HepG2 (cell line): ENCODE results near the gene TUBB4B. TPM values are rescaled to one million over a fixed set of nuclear protein-coding genes. Genes with fewer than 3 reads are reported as not detected.

Source experiments
- DMAP1 ChIP-seq: IDR thresholded peaks from 2 replicates; pipeline ENCODE4 v1.6.1; 2016
- DNMT3B ChIP-seq: conservative IDR thresholded peaks from 2 replicates; pipeline ENCODE4 v1.6.1; 2016; ENCODE audit warnings: missing biosample characterization, control low read depth
- DR1 ChIP-seq: sonication (generic); formaldehyde crosslinking; IDR thresholded peaks from 2 replicates; pipeline ENCODE4 v1.8.0; 2021; ENCODE audit warnings: mild to moderate bottlenecking, missing genetic modification reagents, inconsistent platforms
- FOXO1 ChIP-seq: sonication (generic); formaldehyde crosslinking; IDR thresholded peaks from 2 replicates; pipeline ENCODE4 v1.4.0; 2020; ENCODE audit warnings: missing genetic modification reagents
- HNRNPK ChIP-seq: fragments of 200-400 bp; formaldehyde crosslinking; IDR thresholded peaks from 2 replicates; pipeline ENCODE4 v1.6.1; 2018; ENCODE audit warnings: low read length, low read depth, moderate library complexity, mild to moderate bottlenecking; ENCODE audit not compliant: poor library complexity, severe bottlenecking
- HNRNPLL ChIP-seq: fragments of 200-400 bp; formaldehyde crosslinking; IDR thresholded peaks from 2 replicates; pipeline ENCODE4 v1.6.1; 2017; ENCODE audit warnings: mild to moderate bottlenecking, low read depth, low read length; ENCODE audit not compliant: poor library complexity, severe bottlenecking
- MEF2D ChIP-seq: sonication (generic); formaldehyde crosslinking; IDR thresholded peaks from 2 replicates; pipeline ENCODE4 v1.5.1; 2020; ENCODE audit warnings: mild to moderate bottlenecking, missing genetic modification reagents
- SYNCRIP ChIP-seq: fragments of 200-400 bp; formaldehyde crosslinking; IDR thresholded peaks from 2 replicates; pipeline ENCODE4 v1.6.1; 2018; ENCODE audit warnings: mild to moderate bottlenecking, low read depth, low read length; ENCODE audit not compliant: insufficient read depth
- ZBTB38 ChIP-seq: sonication (generic); formaldehyde crosslinking; IDR thresholded peaks from 2 replicates; pipeline ENCODE4 v1.5.1; 2020; ENCODE audit warnings: mild to moderate bottlenecking, missing genetic modification reagents
- ZNF30 ChIP-seq: sonication (generic); formaldehyde crosslinking; IDR thresholded peaks from 2 replicates; pipeline ENCODE4 v1.5.0; 2020; ENCODE audit warnings: mild to moderate bottlenecking, missing genetic modification reagents
- ZNF484 ChIP-seq: sonication (generic); formaldehyde crosslinking; IDR thresholded peaks from 2 replicates; pipeline ENCODE4 v1.5.1; 2020; ENCODE audit warnings: mild to moderate bottlenecking, low read depth, missing genetic modification reagents, borderline replicate concordance
- ZNF546 ChIP-seq: sonication (generic); formaldehyde crosslinking; conservative IDR thresholded peaks from 2 replicates; pipeline ENCODE4 v1.8.1; 2023; ENCODE audit warnings: mild to moderate bottlenecking, missing genetic modification reagents
- ZNF550 ChIP-seq: sonication (generic); formaldehyde crosslinking; IDR thresholded peaks from 2 replicates; pipeline ENCODE4 v1.4.0; 2020; ENCODE audit warnings: mild to moderate bottlenecking, missing genetic modification reagents, borderline replicate concordance
- ZNF619 ChIP-seq: sonication (generic); formaldehyde crosslinking; IDR thresholded peaks from 2 replicates; pipeline ENCODE4 v1.4.0; 2020; ENCODE audit warnings: mild to moderate bottlenecking, missing genetic modification reagents
- ZNF724P ChIP-seq: sonication (generic); formaldehyde crosslinking; IDR thresholded peaks from 2 replicates; pipeline ENCODE4 v1.8.0; 2022; ENCODE audit warnings: missing genetic modification reagents, borderline replicate concordance
- ZSCAN22 ChIP-seq: sonication (generic); formaldehyde crosslinking; IDR thresholded peaks from 2 replicates; pipeline ENCODE4 v1.4.0; 2020; ENCODE audit warnings: mild to moderate bottlenecking, missing genetic modification reagents
- polyA plus RNA-seq, 8 experiments: library from polyadenylated mRNA; depleted of rRNA in 3 of 8; stranded (reverse) in 7 of 8; unstranded in 1 of 8; fragments of >200 nt; fragmentation: Illumina TruSeq in 4 of 8; extraction: Trizol in 4 of 8; gene quantifications; 2 replicates each; pipeline versions ENCODE4 v1.2.1 to v1.2.3, GENCODE V29; 2011 to 2016; ENCODE audit warnings: low read depth in 4 of 8, missing spikeins in 1 of 8, mixed read lengths in 1 of 8; ENCODE audit not compliant: insufficient read depth in 1 of 8
- total RNA-seq, 5 experiments: library from RNA; depleted of rRNA; stranded (reverse); fragments of >200 nt; fragmentation: Illumina TruSeq; extraction: Trizol; gene quantifications; 2 replicates each; pipeline ENCODE4 v1.2.3, GENCODE V29; 2016; ENCODE audit warnings: low read depth in 1 of 5
- TF ChIP-seq, protein P1 (sequence below): sonication (generic); formaldehyde crosslinking; IDR thresholded peaks from 2 replicates; pipeline ENCODE4 v1.9.0; 2021; ENCODE audit warnings: missing genetic modification reagents, mild to moderate bottlenecking, borderline replicate concordance
- TF ChIP-seq, protein P2 (sequence below): IDR thresholded peaks from 2 replicates; pipeline ENCODE4 v1.6.1; 2012; ENCODE audit warnings: inconsistent platforms
- TF ChIP-seq, protein P3 (sequence below): sonication (generic); formaldehyde crosslinking; IDR thresholded peaks from 2 replicates; pipeline ENCODE4 v1.4.0; 2020; ENCODE audit warnings: missing genetic modification reagents
- TF ChIP-seq, protein P4 (sequence below): IDR thresholded peaks from 2 replicates; pipeline ENCODE4 v1.6.1; 2016; ENCODE audit warnings: low read depth, borderline replicate concordance
- TF ChIP-seq, protein P5 (sequence below): sonication (generic); formaldehyde crosslinking; IDR thresholded peaks from 2 replicates; pipeline ENCODE4 v1.5.1; 2020; ENCODE audit warnings: missing genetic modification reagents, mild to moderate bottlenecking, borderline replicate concordance
- TF ChIP-seq, protein P6 (sequence below): IDR thresholded peaks from 2 replicates; pipeline ENCODE4 v1.6.1; 2016; ENCODE audit warnings: missing compliant biosample characterization, missing genetic modification reagents, borderline replicate concordance
- TF ChIP-seq, protein P7 (sequence below): sonication (generic); formaldehyde crosslinking; conservative IDR thresholded peaks from 2 replicates; pipeline ENCODE4 v1.8.0; 2022; ENCODE audit warnings: missing genetic modification reagents

TUBB4B gene
- total and polyA plus RNA-seq, 2 of the 13 experiments (the other 11 are each of a cell fraction or from before 2014, with no cell fraction given) = 182 to 412 TPM

DNA sequence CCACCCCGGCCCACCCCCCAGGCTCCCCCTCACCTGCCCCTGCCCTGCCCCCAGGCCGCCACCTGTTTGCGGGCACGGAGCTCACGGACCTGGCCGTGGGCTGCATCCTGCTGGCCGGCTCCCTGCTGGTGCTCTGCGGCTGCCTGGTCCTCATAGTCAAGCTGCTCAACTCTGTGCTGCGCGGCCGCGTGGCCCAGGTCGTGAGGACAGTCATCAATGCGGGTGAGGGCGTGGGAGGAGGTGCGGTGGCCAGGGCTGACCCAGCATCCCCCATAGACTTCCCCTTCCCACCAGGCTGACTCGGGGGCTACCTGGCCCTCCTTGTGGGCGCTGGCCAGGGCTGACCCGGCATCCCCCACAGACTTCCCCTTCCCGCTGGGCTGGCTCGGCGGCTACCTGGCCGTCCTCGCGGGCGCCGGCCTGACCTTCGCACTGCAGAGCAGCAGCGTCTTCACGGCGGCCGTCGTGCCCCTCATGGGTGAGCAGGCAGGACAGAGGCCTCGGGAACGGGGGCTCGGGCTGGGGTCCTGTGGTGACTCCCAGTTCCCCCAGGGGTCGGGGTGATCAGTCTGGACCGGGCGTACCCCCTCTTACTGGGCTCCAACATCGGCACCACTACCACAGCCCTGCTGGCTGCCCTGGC is 6.9 kb upstream of the TUBB4B start (continued):
- TF ChIP-seq, protein P1, sequence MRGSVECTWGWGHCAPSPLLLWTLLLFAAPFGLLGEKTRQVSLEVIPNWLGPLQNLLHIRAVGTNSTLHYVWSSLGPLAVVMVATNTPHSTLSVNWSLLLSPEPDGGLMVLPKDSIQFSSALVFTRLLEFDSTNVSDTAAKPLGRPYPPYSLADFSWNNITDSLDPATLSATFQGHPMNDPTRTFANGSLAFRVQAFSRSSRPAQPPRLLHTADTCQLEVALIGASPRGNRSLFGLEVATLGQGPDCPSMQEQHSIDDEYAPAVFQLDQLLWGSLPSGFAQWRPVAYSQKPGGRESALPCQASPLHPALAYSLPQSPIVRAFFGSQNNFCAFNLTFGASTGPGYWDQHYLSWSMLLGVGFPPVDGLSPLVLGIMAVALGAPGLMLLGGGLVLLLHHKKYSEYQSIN (CRISPR knock-in tag) = no peak
- TF ChIP-seq SYNCRIP (no peak), DNMT3B (CRISPR knock-in tag) (no peak), ZNF484 (CRISPR knock-in tag) (no peak), ZNF619 (CRISPR knock-in tag) (no peak), HNRNPLL (peak; percentile 16), HNRNPK (peak; percentile 30), MEF2D (CRISPR knock-in tag) (no peak), ZNF546 (CRISPR knock-in tag) (no peak), ZNF550 (CRISPR knock-in tag) (no peak), DMAP1 (CRISPR knock-in tag) (no peak), ZNF30 (CRISPR knock-in tag) (no peak), FOXO1 (CRISPR knock-in tag) (no peak), ZSCAN22 (CRISPR knock-in tag) (no peak), ZBTB38 (CRISPR knock-in tag) (no peak), DR1 (no peak), ZNF724P (CRISPR knock-in tag) (no peak)
- TF ChIP-seq, protein P2, sequence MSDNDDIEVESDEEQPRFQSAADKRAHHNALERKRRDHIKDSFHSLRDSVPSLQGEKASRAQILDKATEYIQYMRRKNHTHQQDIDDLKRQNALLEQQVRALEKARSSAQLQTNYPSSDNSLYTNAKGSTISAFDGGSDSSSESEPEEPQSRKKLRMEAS = no peak
- TF ChIP-seq, protein P3, sequence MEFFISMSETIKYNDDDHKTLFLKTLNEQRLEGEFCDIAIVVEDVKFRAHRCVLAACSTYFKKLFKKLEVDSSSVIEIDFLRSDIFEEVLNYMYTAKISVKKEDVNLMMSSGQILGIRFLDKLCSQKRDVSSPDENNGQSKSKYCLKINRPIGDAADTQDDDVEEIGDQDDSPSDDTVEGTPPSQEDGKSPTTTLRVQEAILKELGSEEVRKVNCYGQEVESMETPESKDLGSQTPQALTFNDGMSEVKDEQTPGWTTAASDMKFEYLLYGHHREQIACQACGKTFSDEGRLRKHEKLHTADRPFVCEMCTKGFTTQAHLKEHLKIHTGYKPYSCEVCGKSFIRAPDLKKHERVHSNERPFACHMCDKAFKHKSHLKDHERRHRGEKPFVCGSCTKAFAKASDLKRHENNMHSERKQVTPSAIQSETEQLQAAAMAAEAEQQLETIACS (CRISPR knock-in tag) = no peak
- TF ChIP-seq, protein P4, sequence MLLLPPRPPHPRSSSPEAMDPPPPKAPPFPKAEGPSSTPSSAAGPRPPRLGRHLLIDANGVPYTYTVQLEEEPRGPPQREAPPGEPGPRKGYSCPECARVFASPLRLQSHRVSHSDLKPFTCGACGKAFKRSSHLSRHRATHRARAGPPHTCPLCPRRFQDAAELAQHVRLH (CRISPR knock-in tag) = no peak
- TF ChIP-seq, protein P5, sequence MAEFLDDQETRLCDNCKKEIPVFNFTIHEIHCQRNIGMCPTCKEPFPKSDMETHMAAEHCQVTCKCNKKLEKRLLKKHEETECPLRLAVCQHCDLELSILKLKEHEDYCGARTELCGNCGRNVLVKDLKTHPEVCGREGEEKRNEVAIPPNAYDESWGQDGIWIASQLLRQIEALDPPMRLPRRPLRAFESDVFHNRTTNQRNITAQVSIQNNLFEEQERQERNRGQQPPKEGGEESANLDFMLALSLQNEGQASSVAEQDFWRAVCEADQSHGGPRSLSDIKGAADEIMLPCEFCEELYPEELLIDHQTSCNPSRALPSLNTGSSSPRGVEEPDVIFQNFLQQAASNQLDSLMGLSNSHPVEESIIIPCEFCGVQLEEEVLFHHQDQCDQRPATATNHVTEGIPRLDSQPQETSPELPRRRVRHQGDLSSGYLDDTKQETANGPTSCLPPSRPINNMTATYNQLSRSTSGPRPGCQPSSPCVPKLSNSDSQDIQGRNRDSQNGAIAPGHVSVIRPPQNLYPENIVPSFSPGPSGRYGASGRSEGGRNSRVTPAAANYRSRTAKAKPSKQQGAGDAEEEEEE = no peak
- TF ChIP-seq, protein P6, sequence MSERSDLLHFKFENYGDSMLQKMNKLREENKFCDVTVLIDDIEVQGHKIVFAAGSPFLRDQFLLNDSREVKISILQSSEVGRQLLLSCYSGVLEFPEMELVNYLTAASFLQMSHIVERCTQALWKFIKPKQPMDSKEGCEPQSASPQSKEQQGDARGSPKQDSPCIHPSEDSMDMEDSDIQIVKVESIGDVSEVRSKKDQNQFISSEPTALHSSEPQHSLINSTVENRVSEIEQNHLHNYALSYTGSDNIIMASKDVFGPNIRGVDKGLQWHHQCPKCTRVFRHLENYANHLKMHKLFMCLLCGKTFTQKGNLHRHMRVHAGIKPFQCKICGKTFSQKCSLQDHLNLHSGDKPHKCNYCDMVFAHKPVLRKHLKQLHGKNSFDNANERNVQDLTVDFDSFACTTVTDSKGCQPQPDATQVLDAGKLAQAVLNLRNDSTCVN = no peak
- TF ChIP-seq, protein P7, sequence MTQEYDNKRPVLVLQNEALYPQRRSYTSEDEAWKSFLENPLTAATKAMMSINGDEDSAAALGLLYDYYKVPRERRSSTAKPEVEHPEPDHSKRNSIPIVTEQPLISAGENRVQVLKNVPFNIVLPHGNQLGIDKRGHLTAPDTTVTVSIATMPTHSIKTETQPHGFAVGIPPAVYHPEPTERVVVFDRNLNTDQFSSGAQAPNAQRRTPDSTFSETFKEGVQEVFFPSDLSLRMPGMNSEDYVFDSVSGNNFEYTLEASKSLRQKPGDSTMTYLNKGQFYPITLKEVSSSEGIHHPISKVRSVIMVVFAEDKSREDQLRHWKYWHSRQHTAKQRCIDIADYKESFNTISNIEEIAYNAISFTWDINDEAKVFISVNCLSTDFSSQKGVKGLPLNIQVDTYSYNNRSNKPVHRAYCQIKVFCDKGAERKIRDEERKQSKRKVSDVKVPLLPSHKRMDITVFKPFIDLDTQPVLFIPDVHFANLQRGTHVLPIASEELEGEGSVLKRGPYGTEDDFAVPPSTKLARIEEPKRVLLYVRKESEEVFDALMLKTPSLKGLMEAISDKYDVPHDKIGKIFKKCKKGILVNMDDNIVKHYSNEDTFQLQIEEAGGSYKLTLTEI = no peak
